Measurements from ENCODE around the gene CPEB4. TPM values are rescaled to one million over a fixed set of nuclear protein-coding genes. Genes with fewer than 3 reads are reported as not detected.

Gene CPEB4
- total and polyA plus RNA-seq, 2 of the 4 experiments (the other 2 are of a cell fraction), result 7.8 to 22.6 TPM

DNA sequence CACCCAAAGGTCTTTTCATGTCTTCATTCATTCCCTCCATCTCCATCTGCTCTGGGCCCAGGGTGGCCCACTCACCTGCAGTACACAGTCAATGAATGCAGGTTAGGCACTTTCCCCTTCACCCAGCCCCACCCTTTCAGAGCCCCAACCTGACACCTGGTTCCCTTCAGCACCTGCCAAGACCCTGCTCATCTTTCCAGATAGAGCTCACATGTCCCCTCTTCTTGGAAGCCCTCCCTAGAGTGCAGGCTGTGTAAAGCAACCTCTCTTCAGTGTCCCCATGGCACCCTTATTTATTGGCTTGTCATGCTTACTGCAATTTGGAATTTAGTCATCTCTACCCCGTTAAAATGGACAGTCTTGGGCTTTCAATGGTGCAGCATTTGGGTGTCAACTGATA, 13.0 kb upstream of the CPEB4 start:
- no peak overlapping the region for H3K4me3 ChIP-seq (ENCODE audit: insufficient read depth, low read depth, low read length)
- peaks cover under 1% of the 10 kb centered on the region; the same call in 1 of the 2 replicates for H3K4me1 ChIP-seq (ENCODE audit: control insufficient read depth, insufficient read depth, low read length)
- H4K5ac ChIP-seq (ENCODE audit: low read depth, low read length), result no peak overlapping the region
- H2BK15ac ChIP-seq (ENCODE audit: low read depth, low read length), result no peak overlapping the region
- no peak overlapping the region for H4K91ac ChIP-seq (ENCODE audit: insufficient read depth, low read depth, low read length)
- no peak overlapping the region for H3K9ac ChIP-seq (ENCODE audit: low read depth, low read length)
- in situ Hi-C loops (cut with MboI; ENCODE audit: low sequenced_read_pairs), result no loop called here
- no peaks in the 10 kb centered on the region for H3K9me1 ChIP-seq (ENCODE audit: insufficient read depth, low read length)
- no peaks in the 10 kb centered on the region for H3K36me3 ChIP-seq (ENCODE audit: control insufficient read depth, insufficient read depth, low read length)
- no peak overlapping the region for H3K56ac ChIP-seq (ENCODE audit: extremely low read depth, insufficient read depth, low read length)
- dilution Hi-C loops (cut with HindIII; ENCODE audit: low sequenced_read_pairs, unreplicated experiment), result no loop called here
- TF ChIP-seq FOS (IDR thresholded peaks at IDR 0.05; ENCODE audit: low read depth, low read length) (no peak), NFE2L2 (IDR thresholded peaks at IDR 0.05; ENCODE audit: low read depth, low read length) (no peak), RCOR1 (IDR thresholded peaks at IDR 0.05; ENCODE audit: insufficient replicate concordance, low read length) (no peak), MAZ (IDR thresholded peaks at IDR 0.05; ENCODE audit: borderline replicate concordance, low read depth, low read length) (no peak), MXI1 (IDR thresholded peaks at IDR 0.05; ENCODE audit: borderline replicate concordance, low read depth, low read length) (no peak), CEBPB (IDR thresholded peaks at IDR 0.05; ENCODE audit: low read depth, low read length) (no peak), RAD21 (IDR thresholded peaks at IDR 0.05; ENCODE audit: low read length) (no peak), CHD1 (IDR thresholded peaks at IDR 0.05; ENCODE audit: low read depth, low read length) (no peak), POLR2A (IDR thresholded peaks at IDR 0.05; ENCODE audit: low read depth, low read length) (no peak), SMC3 (IDR thresholded peaks at IDR 0.05; ENCODE audit: low read depth, low read length) (no peak), RFX5 (IDR thresholded peaks at IDR 0.05; ENCODE audit: low read depth, low read length) (no peak), BHLHE40 (IDR thresholded peaks at IDR 0.05; ENCODE audit: low read depth, low read length) (no peak), MAFK (IDR thresholded peaks at IDR 0.05; ENCODE audit: low read depth, low read length) (no peak)
- TF ChIP-seq, protein P1, sequence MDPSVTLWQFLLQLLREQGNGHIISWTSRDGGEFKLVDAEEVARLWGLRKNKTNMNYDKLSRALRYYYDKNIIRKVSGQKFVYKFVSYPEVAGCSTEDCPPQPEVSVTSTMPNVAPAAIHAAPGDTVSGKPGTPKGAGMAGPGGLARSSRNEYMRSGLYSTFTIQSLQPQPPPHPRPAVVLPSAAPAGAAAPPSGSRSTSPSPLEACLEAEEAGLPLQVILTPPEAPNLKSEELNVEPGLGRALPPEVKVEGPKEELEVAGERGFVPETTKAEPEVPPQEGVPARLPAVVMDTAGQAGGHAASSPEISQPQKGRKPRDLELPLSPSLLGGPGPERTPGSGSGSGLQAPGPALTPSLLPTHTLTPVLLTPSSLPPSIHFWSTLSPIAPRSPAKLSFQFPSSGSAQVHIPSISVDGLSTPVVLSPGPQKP (IDR thresholded peaks at IDR 0.05; ENCODE audit: borderline replicate concordance, low read depth, low read length), result no peak
- TF ChIP-seq, protein P2, sequence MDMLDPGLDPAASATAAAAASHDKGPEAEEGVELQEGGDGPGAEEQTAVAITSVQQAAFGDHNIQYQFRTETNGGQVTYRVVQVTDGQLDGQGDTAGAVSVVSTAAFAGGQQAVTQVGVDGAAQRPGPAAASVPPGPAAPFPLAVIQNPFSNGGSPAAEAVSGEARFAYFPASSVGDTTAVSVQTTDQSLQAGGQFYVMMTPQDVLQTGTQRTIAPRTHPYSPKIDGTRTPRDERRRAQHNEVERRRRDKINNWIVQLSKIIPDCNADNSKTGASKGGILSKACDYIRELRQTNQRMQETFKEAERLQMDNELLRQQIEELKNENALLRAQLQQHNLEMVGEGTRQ (IDR thresholded peaks at IDR 0.05; ENCODE audit: low read depth, low read length), result no peak
- TF ChIP-seq, protein P3, sequence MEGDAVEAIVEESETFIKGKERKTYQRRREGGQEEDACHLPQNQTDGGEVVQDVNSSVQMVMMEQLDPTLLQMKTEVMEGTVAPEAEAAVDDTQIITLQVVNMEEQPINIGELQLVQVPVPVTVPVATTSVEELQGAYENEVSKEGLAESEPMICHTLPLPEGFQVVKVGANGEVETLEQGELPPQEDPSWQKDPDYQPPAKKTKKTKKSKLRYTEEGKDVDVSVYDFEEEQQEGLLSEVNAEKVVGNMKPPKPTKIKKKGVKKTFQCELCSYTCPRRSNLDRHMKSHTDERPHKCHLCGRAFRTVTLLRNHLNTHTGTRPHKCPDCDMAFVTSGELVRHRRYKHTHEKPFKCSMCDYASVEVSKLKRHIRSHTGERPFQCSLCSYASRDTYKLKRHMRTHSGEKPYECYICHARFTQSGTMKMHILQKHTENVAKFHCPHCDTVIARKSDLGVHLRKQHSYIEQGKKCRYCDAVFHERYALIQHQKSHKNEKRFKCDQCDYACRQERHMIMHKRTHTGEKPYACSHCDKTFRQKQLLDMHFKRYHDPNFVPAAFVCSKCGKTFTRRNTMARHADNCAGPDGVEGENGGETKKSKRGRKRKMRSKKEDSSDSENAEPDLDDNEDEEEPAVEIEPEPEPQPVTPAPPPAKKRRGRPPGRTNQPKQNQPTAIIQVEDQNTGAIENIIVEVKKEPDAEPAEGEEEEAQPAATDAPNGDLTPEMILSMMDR (conservative IDR thresholded peaks at IDR 0.05; ENCODE audit: low read depth, low read length), result no peak
- intact Hi-C loops (cut with micrococcal nuclease), result no loop called here
- no peak overlapping the region for H3K27ac ChIP-seq (ENCODE audit: insufficient read depth, low read length)
- H3K18ac ChIP-seq (ENCODE audit: low read depth, low read length), result no peak overlapping the region
- WGBS, 2 experiments (ENCODE audit: extremely low coverage in 2 of 2, insufficient read length in 1 of 2), result no CpG with 5 or more reads among the region's 1 CpG
- H2BK120ac ChIP-seq (ENCODE audit: low read depth, low read length), result no peak overlapping the region
- no peaks in the 10 kb centered on the region for H3K79me1 ChIP-seq (ENCODE audit: low read depth in 1 of 2, low read length in 2 of 2)
- H2BK20ac ChIP-seq (ENCODE audit: low read depth, low read length), result no peak overlapping the region
- H2AFZ ChIP-seq (replicated peaks; ENCODE audit: low read length, poor library complexity), result no peak overlapping the region
- ChIA-PET CTCF (no interaction called here), POLR2A (ENCODE audit: unreplicated experiment) (no interaction called here)
- H2BK5ac ChIP-seq (ENCODE audit: low read depth, low read length, poor library complexity, severe bottlenecking), result no peak overlapping the region
- no peak for ATAC-seq (ENCODE audit: low read depth)
- DNase-seq, result no peak
- no peak overlapping the region for H4K8ac ChIP-seq (ENCODE audit: low read depth in 2 of 2, low read length in 2 of 2)
- no peak overlapping the region for H3K4ac ChIP-seq (ENCODE audit: low read depth, low read length)
- H4K20me1 ChIP-seq (ENCODE audit: insufficient read depth, low read length), result no peaks in the 10 kb centered on the region
- H2AK5ac ChIP-seq (ENCODE audit: low read depth, low read length), result no peak overlapping the region
- no peak overlapping the region for H2AK9ac ChIP-seq (replicated peaks; ENCODE audit: low read depth, low read length, poor library complexity)
- no peaks in the 10 kb centered on the region for H3K9me3 ChIP-seq (ENCODE audit: control insufficient read depth, insufficient read depth, low read length)
- H3K27me3 ChIP-seq (ENCODE audit: control insufficient read depth, insufficient read depth, low read length), result no peaks in the 10 kb centered on the region
- no TSS peak for BruUV-seq (replicated peaks)
- H3K14ac ChIP-seq (replicated peaks; ENCODE audit: low read depth, low read length), result no peak overlapping the region
- no peak overlapping the region for H3K4me2 ChIP-seq (ENCODE audit: low read depth, low read length)
- H3K23ac ChIP-seq (ENCODE audit: low read depth, low read length), result no peak overlapping the region

Data from IMR-90 (cell line).